GM19455 (cell line): ENCODE data around the gene ST8SIA2.

ENCODE experiments used
- ATAC-seq: cut with Tn5 transposase; IDR thresholded peaks from one replicate; pipeline ENCODE4 v1.9.1; 2021; ENCODE audit not compliant: unreplicated experiment

Gene ST8SIA2

DNA sequence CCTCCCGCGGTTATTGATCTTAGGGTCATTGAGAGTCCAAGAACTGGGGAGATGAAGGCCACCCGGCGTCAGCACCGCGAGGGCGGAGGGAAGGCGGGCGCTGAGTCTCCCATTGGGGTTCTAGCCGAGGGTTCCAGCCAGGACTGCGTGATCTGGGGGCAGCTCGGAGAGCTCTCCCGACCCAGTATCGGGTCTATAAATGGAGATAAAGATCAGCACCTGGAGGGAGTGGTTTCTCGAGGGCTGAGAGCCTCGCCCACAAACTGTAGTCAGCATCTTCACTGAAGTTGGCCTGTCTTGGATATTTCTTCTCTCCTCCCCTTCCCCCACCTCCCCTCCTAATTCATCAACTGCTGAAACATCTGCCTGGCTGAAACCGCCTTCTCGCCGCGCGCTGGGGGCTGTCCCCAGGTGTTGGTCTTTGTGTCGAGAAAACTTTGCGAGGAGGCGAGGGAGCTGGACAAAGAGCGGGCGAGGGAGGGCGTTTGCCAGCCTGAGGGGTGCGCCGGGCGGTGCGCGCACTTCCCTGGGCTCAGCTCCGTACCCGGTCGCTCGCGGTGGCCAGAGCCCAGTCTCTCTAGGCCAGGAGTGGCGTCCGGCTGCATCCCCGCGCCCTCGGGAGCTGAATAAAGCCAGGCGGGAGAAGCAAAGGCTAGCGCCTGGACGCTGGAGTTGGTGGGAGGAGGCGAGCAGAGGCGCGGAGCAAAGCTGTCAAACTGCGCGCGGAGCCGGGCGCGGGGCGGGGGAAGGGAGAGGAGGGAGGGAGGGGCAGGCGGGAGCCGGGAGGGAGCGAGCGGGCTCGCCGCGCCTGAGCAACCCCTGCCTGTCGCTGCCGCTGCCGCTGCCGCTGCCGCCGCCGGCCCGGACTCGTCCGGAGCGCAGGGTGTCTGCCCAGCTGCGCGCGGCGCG, at the start of gene ST8SIA2:
ST8SIA2 (plus strand) TSS at position 811 of the 909 bp plus-strand sequence. CDS start 184 bp downstream, outside the sequence.
- ATAC-seq: no peak

DNA sequence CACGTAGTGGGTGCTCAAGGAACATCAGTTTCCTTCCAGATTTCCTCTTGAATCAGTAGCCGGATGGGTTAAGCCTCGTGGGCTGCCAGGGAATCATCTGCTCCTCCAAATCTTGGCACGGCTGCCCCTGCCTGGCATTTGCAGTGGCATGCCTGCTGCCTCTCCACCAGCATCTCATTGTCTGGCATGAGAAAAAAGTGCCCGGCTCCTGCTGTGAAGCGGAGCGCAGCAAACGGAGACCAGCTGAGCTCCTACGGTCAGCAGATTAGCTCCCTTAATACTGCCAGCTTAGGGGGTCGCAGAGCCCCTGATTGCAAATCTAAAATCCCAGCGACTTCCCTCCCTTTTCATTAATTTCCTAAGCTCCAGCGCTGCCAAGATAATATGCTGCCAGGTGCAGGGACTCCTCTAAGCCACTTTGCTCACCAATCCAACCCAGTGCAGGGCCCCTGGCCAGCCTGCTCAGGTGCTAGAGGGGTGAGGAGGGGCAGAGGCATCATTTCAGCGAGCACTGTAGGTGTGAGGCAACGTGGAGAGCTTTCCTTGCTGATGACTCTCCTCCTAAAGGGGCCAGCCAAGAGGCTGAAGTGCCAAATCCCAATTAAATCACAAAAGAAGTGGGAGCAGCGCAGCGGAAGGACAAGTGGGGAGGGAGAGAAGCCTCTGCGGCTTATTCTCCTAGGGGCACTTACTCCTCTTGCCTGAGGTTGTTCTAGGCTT, 49.6 kb upstream of the ST8SIA2 start:
- ATAC-seq: no peak

- no peak for ATAC-seq
Measured at GRCh38 chr15:92346063-92346462, 47.6 kb upstream of the ST8SIA2 start.

- ATAC-seq: no peak
Measured at GRCh38 chr15:92355307-92355706, 38.4 kb upstream of the ST8SIA2 start.

GRCh38 chr15:92361321-92362000, 32.2 kb upstream of the ST8SIA2 start:
- no peak for ATAC-seq

DNA sequence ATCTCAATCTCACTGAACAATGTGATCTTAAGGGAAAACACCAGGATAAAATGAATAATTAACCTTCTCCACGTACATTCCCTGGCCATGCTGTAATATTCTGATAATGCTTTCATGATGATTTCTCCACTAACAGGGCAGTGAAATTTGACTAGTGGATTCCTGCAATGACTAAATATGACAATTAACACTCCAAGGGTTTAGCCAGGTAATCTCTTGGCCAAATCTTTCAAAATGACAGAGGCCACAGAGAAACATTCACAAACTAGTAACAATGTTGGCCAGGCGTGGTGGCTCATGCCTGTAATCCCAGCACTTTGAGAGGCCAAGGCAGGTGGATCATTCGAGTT, 31.7 kb upstream of the ST8SIA2 start:
- ATAC-seq: no peak

GRCh38 chr15:92365084-92365483, 28.6 kb upstream of the ST8SIA2 start:
- no peak for ATAC-seq

- no peak for ATAC-seq
Measured at GRCh38 chr15:92365906-92366305, 27.8 kb upstream of the ST8SIA2 start.

DNA sequence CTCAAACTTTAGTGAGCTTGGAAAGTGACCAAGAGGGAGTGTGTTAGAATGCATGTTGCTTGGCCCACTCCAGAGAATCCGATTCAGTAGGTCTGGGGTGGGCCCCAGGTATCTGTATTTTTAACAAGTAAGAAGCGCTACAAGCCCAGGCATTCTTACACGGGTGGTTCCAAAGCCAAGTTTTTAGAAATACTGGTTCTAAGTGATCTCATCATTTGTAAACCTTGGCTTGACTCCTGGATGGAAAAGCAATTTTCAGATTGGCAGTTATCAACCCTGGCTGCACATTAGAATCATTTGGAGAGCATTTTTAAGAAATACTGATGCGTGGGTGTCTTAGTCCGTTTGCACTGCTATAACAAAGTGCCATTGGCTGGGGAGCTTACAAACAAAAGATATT, 27.3 kb upstream of the ST8SIA2 start:
- no peak for ATAC-seq

- no peak for ATAC-seq
Measured at GRCh38 chr15:92375057-92375456, 18.6 kb upstream of the ST8SIA2 start.

DNA sequence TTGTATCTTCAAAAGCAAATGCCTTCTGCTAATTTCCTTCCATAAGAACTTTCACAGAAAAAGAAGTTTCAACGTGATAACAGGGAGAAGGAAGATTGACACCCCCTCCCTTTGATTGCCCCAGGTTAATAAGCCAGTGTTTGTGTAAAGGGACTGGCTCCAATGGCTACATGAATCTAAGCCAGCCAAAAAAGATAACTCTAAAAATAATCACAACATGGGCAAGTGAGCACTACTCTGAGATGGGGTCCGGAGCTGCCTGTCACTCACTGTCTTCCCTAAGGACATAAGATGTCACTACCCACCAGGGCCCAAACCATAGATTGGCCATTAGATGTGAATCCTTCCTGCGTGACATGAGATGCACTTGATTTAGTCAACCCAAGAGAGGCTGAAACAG, 17.6 kb upstream of the ST8SIA2 start:
- ATAC-seq: no peak

DNA sequence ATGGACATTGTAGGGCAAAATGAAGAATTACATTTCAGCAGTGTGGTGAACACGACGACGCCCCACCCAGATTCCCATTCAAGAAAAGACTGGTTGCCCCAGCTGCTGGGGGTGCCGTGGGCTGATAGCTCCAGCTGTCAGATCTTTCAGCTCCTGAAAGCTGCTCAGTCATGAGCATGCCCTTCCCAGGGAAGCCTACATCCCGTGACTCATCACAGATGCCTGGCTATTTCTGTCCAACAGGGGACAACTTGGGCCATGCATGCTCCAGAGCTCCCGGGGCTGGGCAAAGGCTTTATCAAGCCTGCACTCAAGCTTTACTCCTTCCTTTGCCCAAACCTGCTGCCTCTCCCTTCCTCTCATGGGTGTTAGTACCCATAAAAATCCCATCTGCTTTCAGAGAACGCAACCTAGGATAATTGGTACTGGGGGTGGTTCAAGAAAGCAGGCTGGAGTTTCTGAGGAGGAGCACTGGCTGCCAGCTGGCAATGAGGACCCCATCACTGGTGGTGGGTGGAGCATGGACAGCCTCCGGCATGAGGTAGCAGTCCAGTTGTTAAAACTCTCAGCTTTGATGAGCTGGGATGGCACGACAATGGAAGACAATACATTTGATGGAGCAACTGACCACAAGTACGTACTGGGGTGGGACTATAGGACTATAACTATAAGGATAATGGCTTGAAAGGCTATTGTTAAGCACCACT, 16.4 kb upstream of the ST8SIA2 start:
- no peak for ATAC-seq

- ATAC-seq: no peak
Measured at GRCh38 chr15:92383519-92384324, 10.0 kb upstream of the ST8SIA2 start.

- ATAC-seq: no peak
Measured at GRCh38 chr15:92384381-92384780, 9.3 kb upstream of the ST8SIA2 start.

- ATAC-seq: no peak
Measured at GRCh38 chr15:92385096-92385495, 8.6 kb upstream of the ST8SIA2 start.

DNA sequence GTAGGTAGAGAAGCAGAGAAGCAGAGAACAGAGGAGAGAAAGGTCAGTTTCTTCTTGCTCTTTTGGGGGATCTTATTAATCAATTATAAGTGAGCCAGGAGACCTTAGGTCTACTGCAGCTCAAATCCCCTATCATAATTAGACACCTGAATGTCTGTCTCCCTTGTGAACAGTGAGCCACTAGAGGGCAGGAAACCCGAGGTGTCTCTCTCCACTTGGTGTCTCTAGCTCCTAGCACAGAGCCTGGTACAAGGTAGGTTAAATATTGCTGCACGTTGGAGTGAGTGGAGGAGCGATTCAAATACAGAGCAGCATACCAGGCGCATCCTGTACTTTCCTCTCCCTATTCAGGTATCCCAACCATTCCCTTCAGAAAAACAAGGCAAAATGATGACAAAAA, 2.0 kb upstream of the ST8SIA2 start:
- ATAC-seq: no peak

GRCh38 chr15:92392462-92392861, 1.2 kb upstream of the ST8SIA2 start:
- no peak for ATAC-seq

- ATAC-seq: no peak
Measured at GRCh38 chr15:92393980-92394308, 263 bp downstream of the ST8SIA2 start.

DNA sequence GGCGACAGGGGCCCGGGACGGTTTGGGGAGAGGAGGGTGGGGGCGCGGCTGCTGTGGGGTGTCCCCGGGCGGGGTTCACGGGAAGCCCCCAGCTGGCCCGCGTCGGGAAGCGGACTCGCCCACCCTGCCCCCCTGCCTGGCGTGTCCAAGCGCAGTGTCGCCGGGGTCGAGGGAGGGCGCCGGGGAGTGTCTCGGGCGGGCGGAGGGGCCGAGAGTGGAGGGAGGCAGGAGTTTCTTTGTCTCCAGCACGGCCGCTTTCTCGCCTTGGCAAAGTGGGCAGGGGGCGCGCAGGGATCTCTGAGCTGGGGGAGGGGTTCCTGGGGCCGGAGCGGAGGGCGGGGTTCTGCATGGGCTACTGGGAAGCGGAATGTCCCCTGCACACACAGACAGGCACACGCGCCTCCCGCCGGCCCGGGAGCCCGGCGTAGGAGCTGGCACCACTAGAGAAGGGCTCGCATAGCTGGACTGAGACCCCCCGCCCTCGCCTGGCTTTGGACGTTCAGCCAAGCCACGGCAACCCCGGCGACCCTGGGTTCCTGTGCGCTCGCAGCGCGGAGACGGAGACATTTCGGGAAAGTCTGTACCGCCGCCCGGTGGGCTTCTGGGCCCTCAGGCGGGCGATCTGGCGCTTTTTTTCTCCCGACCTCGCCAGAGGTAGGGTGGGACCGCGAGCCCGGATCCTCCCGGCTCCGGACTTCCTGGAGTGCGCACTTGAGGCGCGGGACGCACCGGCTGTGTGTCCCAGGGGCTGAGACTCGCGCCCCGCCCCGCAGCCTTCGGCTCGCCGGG, 822 bp downstream of the ST8SIA2 start:
- ATAC-seq: no peak
